Trophoblast cell (in vitro differentiated cells and primary cell): ENCODE measurements around the gene ERGIC1.

Source experiments
- DNase-seq, 2 donors: peaks; one replicate each; pipeline ENCODE4 v3.0.0-alpha.2; 2016
- H2AFZ ChIP-seq: 2 replicates; pipeline ENCODE4 v1.6.1; 2013; ENCODE audit warnings: low read length, moderate library complexity, mild to moderate bottlenecking; ENCODE audit not compliant: insufficient read depth, poor library complexity
- H2AK5ac ChIP-seq: 2 replicates; pipeline ENCODE4 v1.6.1; 2013; ENCODE audit warnings: mild to moderate bottlenecking, low read length
- H2BK120ac ChIP-seq: 2 replicates; pipeline ENCODE4 v1.6.1; 2013; ENCODE audit warnings: low read length, mild to moderate bottlenecking, moderate library complexity; ENCODE audit not compliant: insufficient read depth, poor library complexity
- H2BK12ac ChIP-seq: 2 replicates; pipeline ENCODE4 v1.6.1; 2013; ENCODE audit warnings: mild to moderate bottlenecking, low read length, moderate library complexity
- H2BK5ac ChIP-seq: 2 replicates; pipeline ENCODE4 v1.6.1; 2013; ENCODE audit warnings: low read length, low read depth, moderate library complexity, mild to moderate bottlenecking; ENCODE audit not compliant: poor library complexity
- H3K14ac ChIP-seq: 2 replicates; pipeline ENCODE4 v1.6.1; 2013; ENCODE audit warnings: mild to moderate bottlenecking, low read length
- H3K18ac ChIP-seq: 2 replicates; pipeline ENCODE4 v1.6.1; 2013; ENCODE audit warnings: mild to moderate bottlenecking, low read length
- H3K23ac ChIP-seq: 2 replicates; pipeline ENCODE4 v1.6.1; 2013; ENCODE audit warnings: low read length
- H3K27ac ChIP-seq: 2 replicates; pipeline ENCODE4 v1.5.1; 2013; ENCODE audit warnings: low read depth, mild to moderate bottlenecking, inconsistent platforms, low read length, moderate library complexity
- H3K27me3 ChIP-seq: 2 replicates; pipeline ENCODE4 v1.6.1; 2013; ENCODE audit warnings: inconsistent platforms, mild to moderate bottlenecking, low read length, moderate library complexity; ENCODE audit not compliant: insufficient read depth
- H3K36me3 ChIP-seq, 2 experiments: 1 replicate in 1 of 2; 2 replicates in 1 of 2; pipeline ENCODE4 v1.6.1; 2013; ENCODE audit warnings: low read length in 2 of 2, mild to moderate bottlenecking in 2 of 2, moderate library complexity in 1 of 2; ENCODE audit not compliant: insufficient read depth in 2 of 2, control insufficient read depth in 1 of 2
- H3K4ac ChIP-seq: 2 replicates; pipeline ENCODE4 v1.6.1; 2013; ENCODE audit warnings: low read depth, mild to moderate bottlenecking, low read length, moderate library complexity
- H3K4me1 ChIP-seq, 2 experiments: 1 replicate in 1 of 2; 2 replicates in 1 of 2; pipeline ENCODE4 v1.6.1; 2013; ENCODE audit warnings: low read length in 2 of 2, mild to moderate bottlenecking in 2 of 2, moderate library complexity in 1 of 2; ENCODE audit not compliant: insufficient read depth in 2 of 2, control insufficient read depth in 1 of 2
- H3K4me2 ChIP-seq: 2 replicates; pipeline ENCODE4 v1.6.1; 2013; ENCODE audit warnings: inconsistent platforms, mild to moderate bottlenecking, low read length, moderate library complexity
- H3K4me3 ChIP-seq: 2 replicates; pipeline ENCODE4 v1.5.1; 2013; ENCODE audit warnings: mild to moderate bottlenecking, low read depth, low read length, inconsistent platforms
- H3K79me1 ChIP-seq: one replicate; pipeline ENCODE4 v1.6.1; 2013; ENCODE audit warnings: low read length
- H3K79me2 ChIP-seq: 2 replicates; pipeline ENCODE4 v1.6.1; 2013; ENCODE audit warnings: low read length, mild to moderate bottlenecking; ENCODE audit not compliant: control insufficient read depth, insufficient read depth, poor library complexity
- H3K9ac ChIP-seq: 2 replicates; pipeline ENCODE4 v1.6.1; 2013; ENCODE audit warnings: mild to moderate bottlenecking, low read length
- H3K9me3 ChIP-seq: 2 replicates; pipeline ENCODE4 v1.6.1; 2013; ENCODE audit warnings: low read depth, mild to moderate bottlenecking, control low read depth, inconsistent platforms, low read length; ENCODE audit not compliant: insufficient read depth
- H4K12ac ChIP-seq: 2 replicates; pipeline ENCODE4 v1.6.1; 2013; ENCODE audit warnings: low read depth, mild to moderate bottlenecking, low read length, moderate library complexity
- H4K8ac ChIP-seq: 2 replicates; pipeline ENCODE4 v1.6.1; 2013; ENCODE audit warnings: low read depth, mild to moderate bottlenecking, low read length, moderate library complexity
- H4K91ac ChIP-seq: one replicate; pipeline ENCODE4 v1.6.1; 2013; ENCODE audit warnings: low read depth, mild to moderate bottlenecking, low read length, moderate library complexity
- WGBS: extraction: QIAGEN DNeasy Blood & Tissue Kit; methylation state at CpG from one replicate; pipeline ENCODE4 v1.1.7; 2013; ENCODE audit warnings: missing lambda C conversion rate; ENCODE audit not compliant: insufficient read length, insufficient coverage; ENCODE audit errors: extremely low coverage; 5-methylcytosine and 5-hydroxymethylcytosine counted together

The ERGIC1 gene

DNA sequence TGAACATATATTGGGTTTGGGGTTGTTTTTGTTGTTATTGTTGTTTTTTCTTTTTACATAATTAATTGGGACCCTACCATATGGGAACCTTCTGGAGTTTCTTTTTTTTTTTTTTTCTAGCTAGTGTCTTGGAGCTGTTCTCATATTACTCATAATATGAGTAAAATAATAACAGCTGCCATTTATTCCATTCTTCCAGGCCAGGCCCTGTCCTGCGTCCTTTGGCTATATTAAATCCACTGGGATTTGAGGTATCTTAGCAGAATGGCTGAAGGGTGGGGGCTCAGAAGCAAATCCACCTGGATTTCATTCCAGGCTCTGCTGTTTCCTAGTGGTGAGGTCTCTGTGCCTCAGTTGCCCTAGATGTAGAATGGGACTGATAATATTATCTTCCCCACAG, 77.9 kb downstream of the ERGIC1 start:
- no CpG with 5 or more reads among the region's 1 CpG for WGBS
- H2BK120ac ChIP-seq: no peak overlapping the region
- no peak overlapping the region for H3K4me3 ChIP-seq
- no peak overlapping the region for H4K8ac ChIP-seq
- H3K79me1 ChIP-seq: peaks cover under 1% of the 10 kb centered on the region
- peaks cover 26 to 27% of the 10 kb centered on the region in 2 experiments for H3K36me3 ChIP-seq
- H2AK5ac ChIP-seq: no peak overlapping the region
- H3K4ac ChIP-seq: no peak overlapping the region
- no peak overlapping the region for H2BK5ac ChIP-seq
- no peak overlapping the region for H3K14ac ChIP-seq
- H2AFZ ChIP-seq: no peak overlapping the region
- no peak overlapping the region for H4K12ac ChIP-seq
- no peak overlapping the region for H3K9ac ChIP-seq
- H2BK12ac ChIP-seq: no peak overlapping the region
- H3K27me3 ChIP-seq: no peaks in the 10 kb centered on the region
- H3K79me2 ChIP-seq: no peaks in the 10 kb centered on the region
- no peak overlapping the region for H3K23ac ChIP-seq
- no peak overlapping the region for H3K4me2 ChIP-seq
- H3K18ac ChIP-seq: no peak overlapping the region
- H4K91ac ChIP-seq: no peak overlapping the region
- H3K27ac ChIP-seq: no peak overlapping the region
- no peaks in the 10 kb centered on the region for H3K9me3 ChIP-seq
- no peak for DNase-seq
- H3K4me1 ChIP-seq: peaks cover under 1 to 4% of the 10 kb centered on the region in 2 experiments

- H3K4me1 ChIP-seq: no peaks in the 10 kb centered on the region
- no peak overlapping the region for H3K4ac ChIP-seq
- H3K18ac ChIP-seq: no peak overlapping the region
- DNase-seq: no peak
- no peaks in the 10 kb centered on the region for H3K79me2 ChIP-seq
- H4K8ac ChIP-seq: no peak overlapping the region
- H3K9me3 ChIP-seq: no peaks in the 10 kb centered on the region
- WGBS: no CpG with 5 or more reads among the region's 11 CpGs
- no peak overlapping the region for H3K9ac ChIP-seq
- H3K4me2 ChIP-seq: no peak overlapping the region
- no peak overlapping the region for H2AFZ ChIP-seq
- no peak overlapping the region for H2AK5ac ChIP-seq
- no peak overlapping the region for H2BK120ac ChIP-seq
- H3K23ac ChIP-seq: no peak overlapping the region
- no peak overlapping the region for H4K91ac ChIP-seq
- peaks cover 25 to 28% of the 10 kb centered on the region in 2 experiments for H3K36me3 ChIP-seq
- no peaks in the 10 kb centered on the region for H3K79me1 ChIP-seq
- H3K4me3 ChIP-seq: no peak overlapping the region
- no peaks in the 10 kb centered on the region for H3K27me3 ChIP-seq
- no peak overlapping the region for H3K14ac ChIP-seq
- H2BK5ac ChIP-seq: no peak overlapping the region
- no peak overlapping the region for H4K12ac ChIP-seq
- no peak overlapping the region for H3K27ac ChIP-seq
- H2BK12ac ChIP-seq: no peak overlapping the region
These were observed 79.2 kb downstream of the ERGIC1 start for GRCh38 chr5:172913117-172913850.

GRCh38 chr5:172915514-172915913, 81.5 kb downstream of the ERGIC1 start:
- no peak overlapping the region for H2BK12ac ChIP-seq

GRCh38 chr5:172918421-172919371, 84.6 kb downstream of the ERGIC1 start:
- Histone ChIP-seq H3K18ac (no peak overlapping the region), H2BK12ac (no peak overlapping the region), H3K23ac (no peak overlapping the region), H3K79me1 (no peaks in the 10 kb centered on the region), H4K12ac (no peak overlapping the region), H2BK5ac (no peak overlapping the region), H3K4me1 (no peaks in the 10 kb centered on the region), H4K91ac (no peak overlapping the region), H3K4me2 (no peak overlapping the region), H3K27ac (no peak overlapping the region), H3K9ac (no peak overlapping the region), H3K9me3 (no peaks in the 10 kb centered on the region), H4K8ac (no peak overlapping the region), H3K79me2 (no peaks in the 10 kb centered on the region), H2BK120ac (no peak overlapping the region), H3K36me3 (peaks cover 37% of the 10 kb centered on the region in 2 experiments), H2AK5ac (no peak overlapping the region), H3K14ac (no peak overlapping the region), H3K4me3 (no peak overlapping the region), H3K27me3 (no peaks in the 10 kb centered on the region), H2AFZ (no peak overlapping the region), H3K4ac (no peak overlapping the region)
- DNase-seq: no peak
- WGBS: no CpG with 5 or more reads among the region's 28 CpGs

More at GRCh38 chr5:172915514-172915913, 81.5 kb downstream of the ERGIC1 start:
- DNase-seq: no peak
- Histone ChIP-seq H2BK5ac (no peak overlapping the region), H4K12ac (no peak overlapping the region), H2AK5ac (no peak overlapping the region), H3K27ac (no peak overlapping the region), H2BK120ac (no peak overlapping the region), H3K23ac (no peak overlapping the region), H3K4me3 (no peak overlapping the region), H3K18ac (no peak overlapping the region), H2AFZ (no peak overlapping the region), H4K8ac (no peak overlapping the region), H3K79me1 (no peaks in the 10 kb centered on the region), H3K27me3 (no peaks in the 10 kb centered on the region), H4K91ac (no peak overlapping the region), H3K4me1 (no peaks in the 10 kb centered on the region), H3K9me3 (no peaks in the 10 kb centered on the region), H3K79me2 (no peaks in the 10 kb centered on the region), H3K36me3 (peaks cover 38 to 43% of the 10 kb centered on the region in 2 experiments), H3K4me2 (no peak overlapping the region), H3K14ac (no peak overlapping the region), H3K4ac (no peak overlapping the region), H3K9ac (no peak overlapping the region)
- no CpG with 5 or more reads among the region's 10 CpGs for WGBS
